ENCODE results near the gene BRD9. TPM values are rescaled to one million over a fixed set of nuclear protein-coding genes. Genes with fewer than 3 reads are reported as not detected.

Gene BRD9
- total RNA-seq (2022; extraction: Qiagen RNA extraction) = 35.2 to 41.9 TPM (median 41.3 TPM) in 5 replicates

GRCh38 chr5:892394-893136 lies at the start of gene BRD9, which contains the start of gene TRIP13:
Gene BRD9 (minus strand): TSS chr5:892801. CDS start chr5:892657, 144 bp downstream.
Gene TRIP13 (plus strand): TSS chr5:892884. CDS start chr5:892999, 115 bp downstream.

GRCh38 chr5:850511-851006 lies 42.0 kb downstream of the BRD9 start, which contains the start of gene ZDHHC11:
Gene ZDHHC11 (minus strand): TSS chr5:850986. CDS start chr5:850602, 384 bp downstream.

Other genes starting within 250 kb of the BRD9 start
- gene TPPP, start 199.4 kb downstream of the BRD9 start, total RNA-seq (2022; extraction: Qiagen RNA extraction) = 4.7 to 6.4 TPM (median 5.6 TPM) in 5 replicates
- 0.83 to 1.7 TPM (median 1.2 TPM) in 5 replicates for gene ZDHHC11B, start 108.1 kb downstream of the BRD9 start, total RNA-seq (2022; extraction: Qiagen RNA extraction)
- gene ZDHHC11, start 41.8 kb downstream of the BRD9 start, total RNA-seq (2022; extraction: Qiagen RNA extraction) = 14.5 to 21.3 TPM (median 17.1 TPM) in 5 replicates
- gene TRIP13, start 83 bp upstream of the BRD9 start, total RNA-seq (2022; extraction: Qiagen RNA extraction) = 65.1 to 72.8 TPM (median 70.4 TPM) in 5 replicates
- 13.7 to 19.1 TPM (median 18.3 TPM) in 5 replicates for gene NKD2, start 116.0 kb upstream of the BRD9 start, total RNA-seq (2022; extraction: Qiagen RNA extraction)
- gene SLC12A7, start 219.3 kb upstream of the BRD9 start, total RNA-seq (2022; extraction: Qiagen RNA extraction) = 21.8 to 33.9 TPM (median 29.1 TPM) in 5 replicates

Data from A549 treated with CORT108297 at 1 μM for 4 hours (cell line).